ENCODE measurements around the gene PTCH1.
A peak's percentile ranks its signal among the peaks of the same experiment; 100 is the strongest.

Gene PTCH1

DNA sequence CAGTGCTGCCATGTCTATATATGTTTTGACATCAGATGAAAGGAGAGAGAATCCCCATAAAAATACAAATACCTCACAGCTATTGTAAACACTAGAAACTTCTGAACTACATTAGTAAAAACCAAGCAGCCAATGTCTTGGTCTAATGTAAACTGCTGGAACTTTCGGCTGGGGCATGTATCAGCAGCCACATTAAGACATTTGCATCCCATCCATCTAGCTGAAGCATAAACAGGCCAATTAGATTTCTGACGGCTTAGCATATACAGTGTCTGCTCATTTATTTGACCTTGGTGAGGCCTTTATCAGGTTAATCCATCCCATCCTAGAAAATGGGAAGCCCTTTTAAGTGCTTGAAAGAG is 65.7 kb downstream of the PTCH1 start:
- Histone ChIP-seq H3K4me2 (ENCODE audit: low read length) (no peak overlapping the region), H2BK15ac (replicated peaks; ENCODE audit: low read depth) (no peak overlapping the region), H3K36me3 (ENCODE audit: control insufficient read depth, insufficient read depth, low read length) (peaks cover 16% of the 10 kb centered on the region), H4K5ac (ENCODE audit: low read length) (no peak overlapping the region), H4K8ac (ENCODE audit: low read depth, low read length) (no peak overlapping the region), H3K9ac (ENCODE audit: low read length) (no peak overlapping the region), H3K18ac (ENCODE audit: low read length) (peak overlapping the region; percentile 70), H2AK5ac (ENCODE audit: low read length) (no peak overlapping the region), H3K79me1 (ENCODE audit: low read length) (peaks cover 3% of the 10 kb centered on the region), H3K4ac (ENCODE audit: low read depth, low read length) (no peak overlapping the region), H3K4me3 (ENCODE audit: low read length) (no peak overlapping the region), H2BK5ac (ENCODE audit: low read length) (no peak overlapping the region), H2BK120ac (ENCODE audit: low read depth, low read length) (no peak overlapping the region), H3K4me1 (ENCODE audit: control insufficient read depth, low read depth, low read length) (peaks cover 25% of the 10 kb centered on the region), H3K23ac (ENCODE audit: low read length) (no peak overlapping the region), H3K27ac (ENCODE audit: low read depth, low read length) (peak overlapping the region; percentile 90), H3K79me2 (ENCODE audit: control insufficient read depth, insufficient read depth, low read length) (no peaks in the 10 kb centered on the region), H3K56ac (ENCODE audit: low read length) (peak overlapping the region; percentile 17), H3K27me3 (ENCODE audit: insufficient read depth, low read length, poor library complexity) (no peaks in the 10 kb centered on the region)
- DNase-seq = no peak
- no CpG with 5 or more reads among the region's 2 CpGs for WGBS (ENCODE audit: extremely low coverage, insufficient coverage, low lambda C conversion rate)

DNA sequence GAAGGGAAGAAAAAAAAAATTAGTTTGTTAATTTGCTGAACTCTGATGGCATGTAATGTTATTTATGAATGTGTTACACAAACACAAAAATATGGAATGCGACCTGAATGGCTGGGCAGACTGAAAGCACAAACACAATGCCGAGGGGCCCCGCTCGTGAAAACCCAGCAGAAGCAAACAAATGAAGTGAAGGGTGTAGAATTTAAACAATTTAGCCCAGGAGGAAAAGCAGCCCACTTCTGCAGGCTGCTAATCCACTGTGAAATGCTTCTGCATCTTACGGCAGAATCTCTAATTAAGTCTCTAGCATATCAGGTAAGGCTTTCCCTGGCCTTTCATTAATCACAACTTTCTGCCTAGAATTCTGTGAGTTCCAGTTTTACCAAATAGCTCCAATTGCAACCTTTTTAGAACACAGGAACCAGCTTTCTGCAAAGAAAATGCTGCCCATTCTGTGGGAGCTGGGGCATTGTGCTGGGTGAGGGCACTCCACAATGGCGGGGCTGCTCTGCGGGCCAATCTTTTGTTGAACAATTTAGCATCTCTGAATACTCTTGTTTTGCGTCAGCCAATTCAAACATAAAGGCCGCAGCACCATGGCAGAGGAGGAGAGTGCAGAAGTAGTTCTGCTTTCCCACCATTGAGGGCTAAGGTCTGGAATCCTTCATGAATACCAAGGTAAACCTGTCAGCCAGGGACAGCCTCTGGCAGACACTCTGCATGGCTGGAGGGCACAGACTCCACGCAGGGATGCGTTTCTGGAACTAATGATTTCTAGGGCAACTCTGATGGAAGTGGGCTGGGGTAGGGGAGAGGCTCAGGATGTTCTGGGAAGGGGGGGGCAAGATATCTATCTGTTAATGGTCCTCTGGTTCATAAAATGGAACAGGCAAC is 66.4 kb downstream of the PTCH1 start:
- H2BK15ac ChIP-seq (replicated peaks; ENCODE audit: low read depth) = no peak overlapping the region
- H3K27me3 ChIP-seq (ENCODE audit: insufficient read depth, low read length, poor library complexity) = no peaks in the 10 kb centered on the region
- H3K4ac ChIP-seq (ENCODE audit: low read depth, low read length) = peak overlapping the region; percentile 77
- H3K4me2 ChIP-seq (ENCODE audit: low read length) = no peak overlapping the region
- H2AK5ac ChIP-seq (ENCODE audit: low read length) = peak overlapping the region; percentile 13
- no peak overlapping the region for H4K8ac ChIP-seq (ENCODE audit: low read depth, low read length)
- peaks cover 25% of the 10 kb centered on the region for H3K4me1 ChIP-seq (ENCODE audit: control insufficient read depth, low read depth, low read length)
- no peak overlapping the region for H3K9ac ChIP-seq (ENCODE audit: low read length)
- peak overlapping the region; percentile 40 for H3K56ac ChIP-seq (ENCODE audit: low read length)
- no CpG with 5 or more reads among the region's 11 CpGs for WGBS (ENCODE audit: extremely low coverage, insufficient coverage, low lambda C conversion rate)
- peaks cover 14% of the 10 kb centered on the region for H3K36me3 ChIP-seq (ENCODE audit: control insufficient read depth, insufficient read depth, low read length)
- H3K79me1 ChIP-seq (ENCODE audit: low read length) = peaks cover 3% of the 10 kb centered on the region
- peak overlapping the region; percentile 77 for H2BK5ac ChIP-seq (ENCODE audit: low read length)
- no peak overlapping the region for H4K5ac ChIP-seq (ENCODE audit: low read length)
- H3K18ac ChIP-seq (ENCODE audit: low read length) = peak overlapping the region; percentile 64
- H2BK120ac ChIP-seq (ENCODE audit: low read depth, low read length) = no peak overlapping the region
- H3K27ac ChIP-seq (ENCODE audit: low read depth, low read length) = peak overlapping the region; percentile 90
- no peaks in the 10 kb centered on the region for H3K79me2 ChIP-seq (ENCODE audit: control insufficient read depth, insufficient read depth, low read length)
- H3K23ac ChIP-seq (ENCODE audit: low read length) = no peak overlapping the region
- peak; percentile 94 for DNase-seq
- H3K4me3 ChIP-seq (ENCODE audit: low read length) = no peak overlapping the region

DNA sequence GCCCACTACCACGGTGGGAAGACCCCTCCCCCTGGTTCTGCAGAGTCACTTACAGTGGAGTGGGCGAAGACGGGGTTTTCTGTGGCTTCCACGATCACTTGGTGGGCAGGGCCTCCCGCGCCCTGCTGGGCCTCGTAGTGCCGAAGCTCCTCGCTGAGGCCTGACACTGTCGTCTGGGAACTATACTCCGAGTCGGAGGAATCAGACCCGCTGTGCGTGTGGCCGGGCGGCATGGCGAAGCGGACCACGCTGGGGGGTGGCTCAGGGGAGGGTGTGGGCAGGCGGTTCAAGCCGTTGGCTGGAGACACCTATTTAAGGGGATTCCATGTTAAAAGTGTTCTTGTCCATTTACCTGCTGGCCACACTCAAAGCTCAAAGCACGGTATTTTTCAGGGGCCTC is 67.8 kb downstream of the PTCH1 start:
- Histone ChIP-seq H3K27ac (ENCODE audit: low read depth, low read length) (peak overlapping the region; percentile 39), H4K5ac (ENCODE audit: low read length) (no peak overlapping the region), H3K4me1 (ENCODE audit: control insufficient read depth, low read depth, low read length) (peaks cover 25% of the 10 kb centered on the region), H3K56ac (ENCODE audit: low read length) (peak overlapping the region; percentile 86), H2AK5ac (ENCODE audit: low read length) (peak overlapping the region; percentile 81), H2BK120ac (ENCODE audit: low read depth, low read length) (peak overlapping the region; percentile 74), H2BK15ac (replicated peaks; ENCODE audit: low read depth) (no peak overlapping the region), H2BK5ac (ENCODE audit: low read length) (peak overlapping the region; percentile 96), H3K4me2 (ENCODE audit: low read length) (no peak overlapping the region), H3K36me3 (ENCODE audit: control insufficient read depth, insufficient read depth, low read length) (peaks cover 18% of the 10 kb centered on the region), H3K79me1 (ENCODE audit: low read length) (peaks cover 3% of the 10 kb centered on the region), H3K9ac (ENCODE audit: low read length) (no peak overlapping the region), H3K4ac (ENCODE audit: low read depth, low read length) (peak overlapping the region; percentile 58), H3K4me3 (ENCODE audit: low read length) (no peak overlapping the region), H3K23ac (ENCODE audit: low read length) (peak overlapping the region; percentile 51), H3K18ac (ENCODE audit: low read length) (peak overlapping the region; percentile 40), H3K79me2 (ENCODE audit: control insufficient read depth, insufficient read depth, low read length) (no peaks in the 10 kb centered on the region), H3K27me3 (ENCODE audit: insufficient read depth, low read length, poor library complexity) (no peaks in the 10 kb centered on the region), H4K8ac (ENCODE audit: low read depth, low read length) (no peak overlapping the region)
- DNase-seq = no peak
- no CpG with 5 or more reads among the region's 22 CpGs for WGBS (ENCODE audit: extremely low coverage, insufficient coverage, low lambda C conversion rate)

- peaks cover 14% of the 10 kb centered on the region for H3K36me3 ChIP-seq (ENCODE audit: control insufficient read depth, insufficient read depth, low read length)
- peak overlapping the region; percentile 20 for H3K9ac ChIP-seq (ENCODE audit: low read length)
- H2BK15ac ChIP-seq (replicated peaks; ENCODE audit: low read depth) = no peak overlapping the region
- H3K56ac ChIP-seq (ENCODE audit: low read length) = peak overlapping the region; percentile 77
- H3K23ac ChIP-seq (ENCODE audit: low read length) = peak overlapping the region; percentile 82
- H3K79me1 ChIP-seq (ENCODE audit: low read length) = peaks cover 3% of the 10 kb centered on the region
- no peak overlapping the region for H3K4me2 ChIP-seq (ENCODE audit: low read length)
- H4K8ac ChIP-seq (ENCODE audit: low read depth, low read length) = no peak overlapping the region
- H4K5ac ChIP-seq (ENCODE audit: low read length) = no peak overlapping the region
- no peaks in the 10 kb centered on the region for H3K79me2 ChIP-seq (ENCODE audit: control insufficient read depth, insufficient read depth, low read length)
- H3K27ac ChIP-seq (ENCODE audit: low read depth, low read length) = peak overlapping the region; percentile 69
- peak overlapping the region; percentile 52 for H2BK120ac ChIP-seq (ENCODE audit: low read depth, low read length)
- no CpG with 5 or more reads among the region's 23 CpGs for WGBS (ENCODE audit: extremely low coverage, insufficient coverage, low lambda C conversion rate)
- H3K4me3 ChIP-seq (ENCODE audit: low read length) = no peak overlapping the region
- peak; percentile 76 for DNase-seq
- H3K18ac ChIP-seq (ENCODE audit: low read length) = peak overlapping the region; percentile 73
- peak overlapping the region; percentile 77 for H2AK5ac ChIP-seq (ENCODE audit: low read length)
- H2BK5ac ChIP-seq (ENCODE audit: low read length) = peak overlapping the region; percentile 55
- peak overlapping the region; percentile 89 for H3K4ac ChIP-seq (ENCODE audit: low read depth, low read length)
- peaks cover 25% of the 10 kb centered on the region for H3K4me1 ChIP-seq (ENCODE audit: control insufficient read depth, low read depth, low read length)
- H3K27me3 ChIP-seq (ENCODE audit: insufficient read depth, low read length, poor library complexity) = no peaks in the 10 kb centered on the region
Measured at GRCh38 chr9:95447660-95448420, 68.9 kb downstream of the PTCH1 start.

DNA sequence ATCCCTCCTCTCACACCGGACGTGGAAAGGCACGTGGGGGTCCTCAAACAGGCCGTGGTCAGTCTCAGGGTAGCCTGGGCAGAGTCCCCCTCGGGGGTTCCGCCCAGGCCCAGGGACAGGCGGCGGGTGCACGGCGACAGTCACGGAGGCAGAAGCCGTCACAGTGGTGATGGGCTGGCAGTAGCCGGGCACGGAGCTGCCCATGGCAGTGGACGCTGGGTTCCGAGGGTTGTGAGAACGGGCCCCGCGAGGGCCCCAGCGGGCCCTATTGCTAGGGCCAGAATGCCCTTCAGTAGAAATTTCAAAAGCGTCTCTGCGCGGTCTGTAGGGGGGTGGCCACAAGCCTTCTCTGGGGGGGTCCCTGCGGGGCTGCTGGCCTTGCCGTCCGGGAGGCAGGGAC is 69.8 kb downstream of the PTCH1 start:
- no peak overlapping the region for H3K4me2 ChIP-seq (ENCODE audit: low read length)
- H2BK15ac ChIP-seq (replicated peaks; ENCODE audit: low read depth) = no peak overlapping the region
- no peak overlapping the region for H3K9ac ChIP-seq (ENCODE audit: low read length)
- H3K36me3 ChIP-seq (ENCODE audit: control insufficient read depth, insufficient read depth, low read length) = peaks cover 14% of the 10 kb centered on the region
- H3K4me3 ChIP-seq (ENCODE audit: low read length) = no peak overlapping the region
- peak overlapping the region; percentile 63 for H3K18ac ChIP-seq (ENCODE audit: low read length)
- no peak overlapping the region for H3K27ac ChIP-seq (ENCODE audit: low read depth, low read length)
- DNase-seq = no peak
- peak overlapping the region; percentile 52 for H2BK120ac ChIP-seq (ENCODE audit: low read depth, low read length)
- no peak overlapping the region for H4K5ac ChIP-seq (ENCODE audit: low read length)
- H3K4me1 ChIP-seq (ENCODE audit: control insufficient read depth, low read depth, low read length) = peaks cover 25% of the 10 kb centered on the region
- peak overlapping the region; percentile 89 for H3K4ac ChIP-seq (ENCODE audit: low read depth, low read length)
- no peaks in the 10 kb centered on the region for H3K27me3 ChIP-seq (ENCODE audit: insufficient read depth, low read length, poor library complexity)
- H2BK5ac ChIP-seq (ENCODE audit: low read length) = no peak overlapping the region
- H3K79me2 ChIP-seq (ENCODE audit: control insufficient read depth, insufficient read depth, low read length) = no peaks in the 10 kb centered on the region
- H4K8ac ChIP-seq (ENCODE audit: low read depth, low read length) = no peak overlapping the region
- no peak overlapping the region for H3K56ac ChIP-seq (ENCODE audit: low read length)
- no CpG with 5 or more reads among the region's 26 CpGs for WGBS (ENCODE audit: extremely low coverage, insufficient coverage, low lambda C conversion rate)
- no peak overlapping the region for H3K23ac ChIP-seq (ENCODE audit: low read length)
- peaks cover 3% of the 10 kb centered on the region for H3K79me1 ChIP-seq (ENCODE audit: low read length)
- H2AK5ac ChIP-seq (ENCODE audit: low read length) = no peak overlapping the region

Data from mesendoderm (in vitro differentiated cells).